Islet of Langerhans (tissue), 1 donor: ENCODE data around the gene TTC28.
"Not testable (repeated sequence)": the region's sequence is repeated elsewhere in the genome, so short reads cannot be mapped to it uniquely, and the experiment has no call there.

ENCODE experiments used
- FAIRE-seq: peaks from one replicate; lab custom pipeline; 2011; peaks lifted over from hg19 to GRCh38; lab: Jason Lieb, UNC

Gene TTC28

DNA sequence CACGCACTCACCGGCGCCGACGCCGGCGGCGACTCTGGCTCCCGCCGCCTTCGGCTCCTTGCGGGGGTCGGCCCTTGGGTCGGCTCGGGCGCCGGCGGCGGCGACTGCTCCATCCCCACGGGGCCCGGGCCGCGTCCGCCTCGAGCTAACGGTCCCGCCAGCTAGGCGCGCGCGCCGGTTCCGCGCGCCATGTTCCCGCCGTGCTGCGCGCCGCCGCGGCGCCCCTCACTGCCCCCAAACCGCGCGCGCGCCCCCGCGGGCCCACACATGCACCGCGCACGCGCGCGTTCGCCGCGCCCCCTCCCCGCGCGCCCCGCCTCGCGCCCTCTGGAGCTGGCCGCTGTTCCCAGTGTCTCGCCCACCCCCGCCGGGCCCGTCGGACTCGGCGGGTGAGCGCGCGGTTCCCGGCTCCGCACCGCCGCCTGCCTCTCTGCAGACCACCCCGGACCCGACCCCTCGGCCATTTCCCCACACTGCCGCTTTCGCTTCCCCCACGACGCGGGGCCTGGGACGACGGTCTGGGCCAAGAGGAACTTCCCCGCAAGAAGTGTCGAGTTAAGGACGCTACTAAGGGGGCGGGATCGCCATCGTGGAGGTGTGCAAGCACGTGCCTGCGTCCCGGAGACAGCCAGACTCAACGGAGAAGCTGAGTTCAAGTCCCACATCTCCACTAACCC lies at the start of gene TTC28:
Gene TTC28 (minus strand): TSS at position 230 of the 677 bp plus-strand sequence. CDS start 117 bp downstream, at position 113.
- FAIRE-seq = not testable (repeated sequence)

DNA sequence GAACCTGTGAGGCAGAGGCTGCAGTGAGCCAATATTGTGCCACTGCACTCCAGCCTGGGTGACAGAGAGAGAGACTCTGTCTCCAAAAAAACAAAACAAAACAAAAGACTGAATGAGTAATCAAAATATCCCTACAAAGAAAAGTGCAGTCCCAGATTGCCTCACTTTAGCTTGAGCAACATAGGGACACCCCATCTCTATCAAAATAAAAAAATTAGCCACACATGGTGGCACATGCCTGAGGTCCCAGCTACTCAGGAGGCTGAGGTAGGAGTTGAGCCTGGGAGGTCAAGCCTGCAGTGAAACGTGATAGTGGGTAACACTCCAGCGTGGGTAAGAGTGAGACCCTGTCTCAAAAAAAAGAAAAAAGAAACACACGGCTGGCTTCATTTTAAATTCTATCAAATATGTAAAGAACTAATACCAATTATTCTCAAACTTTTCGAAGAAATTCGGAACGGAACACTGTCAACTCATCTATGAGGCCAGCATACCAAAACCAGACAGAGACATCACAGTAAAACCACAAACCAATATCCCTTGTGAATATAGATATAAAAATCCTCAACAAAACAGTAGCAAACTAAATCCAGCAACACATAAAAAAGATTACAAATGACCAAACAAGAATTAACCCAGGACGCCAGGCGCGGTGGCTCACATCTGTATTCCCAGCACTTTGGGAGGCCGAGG lies 49.1 kb upstream of the TTC28 start:
- no peak for FAIRE-seq

DNA sequence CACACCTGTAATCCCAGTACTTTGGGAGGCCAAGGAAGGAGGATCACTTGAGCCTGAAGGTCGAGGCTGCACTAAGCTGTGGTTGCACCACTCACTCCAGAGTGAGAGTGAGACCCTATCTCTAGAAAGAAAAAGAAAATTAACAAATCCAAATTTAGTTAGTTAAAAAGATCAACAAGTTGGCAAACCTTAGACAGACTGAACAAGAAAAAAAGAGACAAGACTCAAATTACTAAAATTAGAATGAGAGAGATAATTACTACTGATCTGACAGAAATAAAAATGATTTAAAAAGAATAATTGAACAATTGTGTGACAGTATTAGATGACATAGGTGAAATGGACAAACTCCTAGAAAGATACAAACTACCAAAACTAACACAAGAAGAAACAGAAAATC lies 48.4 kb upstream of the TTC28 start:
- FAIRE-seq = no peak

DNA sequence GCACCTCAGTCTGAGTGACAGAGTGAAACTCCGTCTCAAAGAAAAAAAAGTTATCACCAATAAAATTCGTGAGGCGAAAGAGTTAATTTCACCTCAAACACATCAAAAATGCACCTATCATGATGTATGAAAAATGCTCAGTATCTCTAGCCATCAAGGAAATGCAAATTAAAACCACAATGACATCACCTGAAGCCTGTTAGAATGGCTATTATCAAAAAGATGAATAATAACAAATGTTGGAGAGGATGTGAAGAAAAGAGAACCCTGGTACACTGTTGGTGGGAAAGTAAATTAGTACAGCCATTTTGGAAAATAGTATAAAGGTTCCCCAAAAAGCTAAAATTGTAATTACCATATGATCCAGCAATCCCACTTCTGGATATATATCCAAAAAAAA lies 38.4 kb upstream of the TTC28 start:
- no peak for FAIRE-seq

DNA sequence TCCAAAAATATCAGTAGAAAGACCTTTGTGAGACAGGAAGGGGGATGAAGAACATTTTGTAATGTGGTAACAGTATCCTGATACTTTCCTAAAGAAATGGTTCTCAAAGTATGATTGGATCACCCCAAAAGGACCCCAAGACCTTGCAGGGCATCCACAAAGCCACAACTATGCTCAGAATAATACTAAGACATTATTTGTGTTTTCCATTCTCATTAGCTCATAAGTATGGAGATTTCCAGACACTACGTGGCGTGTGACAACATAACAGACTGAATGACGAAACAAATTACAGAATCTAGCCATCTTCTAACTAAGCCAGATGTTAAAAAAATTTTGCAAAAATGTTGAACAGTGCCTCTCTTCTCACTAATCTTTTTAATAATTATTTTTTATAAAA lies 37.0 kb upstream of the TTC28 start:
- FAIRE-seq = no peak

DNA sequence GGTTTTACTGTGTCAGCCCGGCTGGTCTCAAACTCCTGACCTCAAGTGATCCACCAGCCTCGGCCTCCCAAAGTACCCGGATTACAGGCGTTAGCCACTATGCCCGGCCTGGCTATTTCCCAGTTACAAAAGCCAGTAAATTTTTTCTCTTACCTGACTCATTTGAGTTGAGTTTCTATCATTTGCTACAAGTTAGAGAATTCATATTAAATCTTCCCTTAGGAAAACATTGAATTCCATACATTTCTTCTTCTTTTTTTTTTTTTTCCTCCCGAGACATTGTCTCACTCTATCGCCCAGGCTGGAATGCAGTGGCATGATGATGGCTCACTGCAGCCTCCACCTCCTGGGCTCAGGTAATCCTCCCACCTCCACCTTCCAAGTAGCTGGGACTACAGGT lies 36.0 kb upstream of the TTC28 start:
- FAIRE-seq = no peak

DNA sequence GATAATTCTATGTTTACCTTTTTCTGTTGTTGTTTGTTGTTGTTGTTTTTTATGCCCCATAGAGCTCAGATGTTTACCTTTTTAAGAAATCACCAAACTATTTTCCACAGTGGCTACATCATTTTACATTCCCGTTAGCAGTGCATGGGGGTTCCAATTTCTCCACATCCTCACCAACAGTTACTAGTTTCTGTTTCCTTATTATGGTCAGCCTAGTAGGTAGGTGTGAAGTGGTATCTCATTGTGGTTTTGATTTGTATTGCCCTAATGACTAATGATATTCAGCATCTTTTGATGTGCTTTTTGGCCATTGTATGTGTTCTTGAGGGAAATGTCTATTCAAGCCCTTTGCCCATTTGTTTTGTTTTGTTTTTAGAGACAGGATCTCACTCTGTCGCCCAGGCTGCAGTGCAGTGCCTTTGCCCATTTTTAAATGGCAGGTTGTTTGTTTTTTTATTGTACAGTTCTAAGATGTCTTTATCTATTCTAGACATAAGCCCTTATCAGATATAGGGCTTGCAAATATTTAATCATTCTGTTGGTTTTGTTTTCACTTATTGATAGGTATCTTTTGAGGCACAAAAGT lies 34.5 kb upstream of the TTC28 start:
- FAIRE-seq = no peak

DNA sequence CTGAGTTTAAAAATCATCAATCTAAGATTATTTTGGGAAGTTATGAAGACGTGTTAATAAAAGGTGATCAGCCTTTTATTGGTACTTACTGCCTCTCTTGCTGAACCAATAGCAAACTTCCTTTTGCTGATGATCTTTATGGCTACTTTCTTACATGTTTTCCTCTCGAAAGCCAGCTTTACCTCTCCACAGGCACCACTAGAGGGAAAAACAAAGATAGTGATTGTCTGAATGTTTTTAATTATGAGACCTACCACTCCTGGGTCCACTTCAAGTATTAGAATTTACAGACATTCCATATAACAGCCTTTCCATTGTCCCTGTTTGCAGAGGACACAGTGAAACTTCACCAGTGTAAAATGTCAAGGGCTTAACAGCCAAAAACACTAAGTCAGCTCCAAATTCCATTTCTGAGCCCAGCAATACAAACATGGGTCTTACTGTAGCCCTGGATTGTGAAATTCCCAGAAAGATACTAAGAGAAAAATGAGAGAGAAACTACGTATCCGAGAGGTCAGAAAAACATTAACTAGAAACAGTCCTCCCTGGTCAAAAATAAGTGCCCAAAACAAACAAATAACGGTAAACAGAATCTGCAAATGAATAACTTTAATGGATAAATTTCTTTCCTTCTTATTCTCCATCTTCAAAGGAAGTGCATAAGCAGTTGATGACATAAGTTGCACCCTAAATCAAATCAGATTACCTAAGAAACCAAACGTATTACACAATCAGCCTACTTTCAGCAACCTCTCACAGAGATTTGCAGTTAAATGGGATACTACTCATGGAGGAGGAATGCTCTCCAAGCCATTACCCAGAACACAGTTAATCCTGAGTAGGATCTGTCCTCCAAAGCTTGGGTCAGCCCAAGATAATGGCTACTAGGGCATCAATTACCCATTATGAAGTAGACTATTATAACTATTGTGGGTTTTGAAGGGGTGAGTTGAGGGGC lies 32.5 kb upstream of the TTC28 start:
- FAIRE-seq = no peak

DNA sequence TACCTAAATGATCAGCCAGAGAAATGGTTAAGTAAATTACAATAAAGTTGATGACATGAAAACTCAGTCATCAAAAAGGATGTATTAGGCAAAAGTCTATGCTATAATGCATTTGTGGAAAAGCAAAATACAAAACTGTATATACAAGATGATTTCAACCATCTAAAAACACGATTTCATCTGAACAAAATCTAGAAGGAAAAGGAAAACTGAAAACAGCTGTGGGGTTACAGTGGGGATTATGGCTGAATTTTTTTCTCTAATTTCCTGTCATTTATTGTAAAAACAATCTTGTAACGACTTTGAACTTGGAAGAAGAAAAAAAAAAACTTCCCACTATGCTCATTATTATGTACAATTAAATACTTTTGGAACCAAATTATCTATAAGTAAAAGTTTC lies 31.7 kb upstream of the TTC28 start:
- no peak for FAIRE-seq

DNA sequence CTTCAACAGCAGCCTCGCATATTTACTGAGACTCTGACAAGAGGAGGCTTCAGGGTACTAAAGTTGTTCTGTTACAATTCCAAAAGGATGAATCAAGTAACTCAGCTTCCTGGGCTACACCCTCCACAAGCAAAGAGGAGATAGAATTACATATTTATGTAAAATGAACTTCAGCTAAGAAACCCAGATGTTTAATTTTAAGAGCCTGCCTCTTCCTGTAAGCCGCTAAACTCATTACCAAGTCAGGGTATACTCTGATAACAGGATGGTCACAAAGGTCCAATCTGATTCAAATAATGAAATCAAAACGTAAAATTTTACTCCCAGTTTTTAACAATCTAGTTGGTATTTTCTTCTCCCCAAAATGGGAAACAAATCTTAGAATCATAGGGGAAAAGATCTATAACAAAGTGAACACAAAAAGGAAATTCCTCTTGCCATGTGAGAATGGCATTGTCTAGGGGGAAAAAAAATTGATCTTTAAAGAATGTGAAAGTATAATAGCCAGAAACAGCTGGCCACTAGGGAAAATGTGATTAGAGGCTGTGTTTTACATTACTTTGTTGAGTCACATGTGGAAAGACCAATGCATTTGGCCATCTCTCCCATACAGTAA lies 31.0 kb upstream of the TTC28 start:
- FAIRE-seq = no peak

DNA sequence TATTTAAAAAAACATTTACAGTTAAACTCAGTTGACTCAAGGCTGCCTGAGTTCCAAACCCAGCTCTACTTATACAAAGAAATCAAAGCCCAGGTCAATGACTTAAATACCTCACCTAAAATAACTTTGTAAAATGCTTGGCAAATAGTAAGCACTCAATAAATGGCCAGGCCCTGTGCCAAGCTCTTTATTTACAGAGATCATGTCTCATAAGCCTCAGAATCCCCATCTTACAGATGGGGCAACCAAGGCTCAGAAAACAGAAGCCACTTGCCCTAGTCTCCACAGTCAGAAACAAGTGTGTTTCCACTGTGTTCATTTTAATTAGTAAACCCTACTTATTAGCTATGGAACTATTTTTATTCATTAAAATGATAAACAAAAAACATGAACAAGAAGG lies 30.5 kb upstream of the TTC28 start:
- no peak for FAIRE-seq

DNA sequence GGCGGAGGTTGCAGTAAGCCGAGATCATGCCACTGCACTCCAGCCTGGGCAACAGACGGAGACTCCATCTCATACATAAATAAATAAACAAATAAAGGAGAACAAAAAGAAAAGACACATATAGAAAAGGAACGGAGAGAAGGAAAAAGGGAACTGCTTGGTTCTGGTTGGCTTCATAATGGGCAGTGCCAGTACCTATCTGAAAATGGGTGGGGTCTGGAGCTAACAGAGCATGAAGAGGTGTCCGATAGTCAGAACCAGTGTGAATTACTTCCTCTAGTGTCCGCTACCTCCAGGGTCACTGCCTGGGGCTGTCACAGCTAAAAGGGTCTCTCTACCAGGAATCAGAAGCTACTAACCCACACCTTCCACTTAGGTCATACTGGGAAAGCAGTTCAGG lies 27.2 kb upstream of the TTC28 start:
- no peak for FAIRE-seq

DNA sequence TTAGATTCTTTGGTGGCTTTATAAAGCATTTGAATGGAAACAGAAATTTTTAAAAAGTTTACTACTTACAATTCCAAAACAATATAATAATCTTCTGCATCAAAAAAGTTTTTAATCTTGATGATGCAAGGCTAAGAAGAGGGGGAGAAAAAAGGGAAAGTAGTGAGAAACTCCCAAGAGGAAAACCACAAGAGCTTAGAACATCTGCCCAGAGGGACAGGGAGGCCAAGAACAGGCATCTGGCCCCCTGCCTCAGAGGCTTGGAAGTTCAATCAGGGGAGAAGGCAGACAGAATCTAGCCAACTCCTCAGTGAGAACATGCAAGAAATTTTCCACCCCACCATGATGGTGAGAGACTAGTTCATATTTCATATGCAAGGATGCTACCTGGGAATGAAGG lies 23.8 kb upstream of the TTC28 start:
- FAIRE-seq = no peak

DNA sequence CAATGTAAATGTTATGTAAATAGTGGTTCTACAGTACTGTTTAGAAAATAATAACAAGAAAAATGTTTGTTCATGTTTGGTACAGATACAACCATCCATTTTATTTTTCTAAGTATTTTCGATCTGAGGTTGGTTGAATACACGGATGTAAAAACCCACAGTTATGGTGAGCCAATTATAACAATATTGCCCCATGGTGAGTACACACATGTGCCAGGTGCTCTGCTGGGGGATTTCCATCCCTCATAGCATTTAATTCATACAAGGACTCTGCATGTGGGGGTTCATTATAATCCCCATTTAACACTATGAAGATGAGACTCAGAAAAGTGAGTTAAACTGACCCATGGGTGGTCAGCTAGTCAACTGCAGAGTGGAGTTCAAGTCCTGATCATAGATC lies 23.3 kb upstream of the TTC28 start:
- FAIRE-seq = no peak

DNA sequence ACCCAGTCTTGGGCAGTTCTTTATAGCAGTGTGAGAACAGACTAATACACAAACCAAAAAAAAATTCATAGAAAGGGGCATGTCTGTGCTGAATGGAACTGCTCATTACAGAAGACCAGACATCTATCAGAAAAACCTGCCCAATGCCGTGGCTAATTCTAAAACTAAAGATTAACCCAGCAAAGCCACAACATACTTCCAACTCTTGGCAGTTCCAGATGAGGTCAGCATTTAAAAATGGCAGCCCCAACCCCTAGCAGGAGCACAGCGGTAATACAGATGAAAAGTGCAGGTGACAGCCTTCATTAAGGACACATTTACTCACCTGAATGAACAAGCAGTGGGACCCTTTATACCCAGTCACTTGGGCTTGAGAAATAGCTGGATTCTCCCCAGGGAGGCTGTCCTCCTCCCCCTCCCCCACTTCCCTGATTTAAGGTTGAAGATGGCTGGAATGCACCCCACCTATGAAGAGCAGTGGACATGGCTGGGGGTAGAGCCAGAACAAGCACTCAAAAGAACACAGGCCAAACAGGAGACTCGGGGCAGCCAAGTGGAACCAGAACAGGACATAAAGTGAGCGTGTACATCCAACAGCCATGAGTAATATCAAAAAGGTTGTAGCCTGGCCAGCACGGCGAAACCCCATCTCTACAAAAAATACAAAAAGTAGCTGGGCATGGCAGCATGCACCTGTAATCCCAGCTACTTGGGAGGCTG lies 13.6 kb upstream of the TTC28 start:
- FAIRE-seq = not testable (repeated sequence)

DNA sequence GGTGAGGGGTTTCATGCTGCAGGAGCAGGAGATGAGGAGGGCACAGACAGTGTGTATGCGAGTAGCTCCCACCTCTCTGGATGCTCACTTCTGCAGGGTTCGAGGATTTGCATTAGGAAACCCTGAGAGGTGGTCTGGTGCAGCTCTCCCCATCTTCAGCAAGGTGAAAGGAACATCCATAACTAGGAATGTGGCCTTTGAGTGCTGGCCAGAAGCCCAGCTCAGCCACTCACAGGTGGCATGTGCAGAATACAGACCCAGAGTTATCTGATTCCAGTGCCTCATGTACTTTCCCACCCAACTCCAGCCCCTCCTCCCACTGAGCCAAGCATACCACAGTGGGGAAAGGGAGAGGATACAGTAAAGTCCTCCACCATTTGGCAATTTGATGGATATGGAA lies 10.2 kb upstream of the TTC28 start:
- not testable (repeated sequence) for FAIRE-seq

DNA sequence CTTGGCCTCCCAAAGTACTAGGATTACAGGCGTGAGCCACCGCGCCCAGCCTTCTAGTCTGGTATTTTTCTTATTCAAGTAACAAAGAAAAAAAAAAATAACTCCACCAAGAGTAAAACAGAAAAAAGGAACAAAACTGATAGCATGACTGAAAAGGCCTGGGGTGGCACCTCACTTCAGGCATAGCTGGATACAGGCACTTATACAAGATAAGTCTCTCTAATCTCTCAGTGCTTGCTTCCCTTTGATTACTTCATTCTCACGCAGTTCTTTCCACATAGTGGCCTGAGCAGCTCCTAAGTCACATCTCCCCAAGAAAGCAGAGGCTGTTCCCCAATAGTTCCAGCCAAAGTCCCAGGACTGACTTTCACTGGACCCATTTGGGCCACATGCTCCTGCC lies 3.3 kb upstream of the TTC28 start:
- FAIRE-seq = not testable (repeated sequence)

DNA sequence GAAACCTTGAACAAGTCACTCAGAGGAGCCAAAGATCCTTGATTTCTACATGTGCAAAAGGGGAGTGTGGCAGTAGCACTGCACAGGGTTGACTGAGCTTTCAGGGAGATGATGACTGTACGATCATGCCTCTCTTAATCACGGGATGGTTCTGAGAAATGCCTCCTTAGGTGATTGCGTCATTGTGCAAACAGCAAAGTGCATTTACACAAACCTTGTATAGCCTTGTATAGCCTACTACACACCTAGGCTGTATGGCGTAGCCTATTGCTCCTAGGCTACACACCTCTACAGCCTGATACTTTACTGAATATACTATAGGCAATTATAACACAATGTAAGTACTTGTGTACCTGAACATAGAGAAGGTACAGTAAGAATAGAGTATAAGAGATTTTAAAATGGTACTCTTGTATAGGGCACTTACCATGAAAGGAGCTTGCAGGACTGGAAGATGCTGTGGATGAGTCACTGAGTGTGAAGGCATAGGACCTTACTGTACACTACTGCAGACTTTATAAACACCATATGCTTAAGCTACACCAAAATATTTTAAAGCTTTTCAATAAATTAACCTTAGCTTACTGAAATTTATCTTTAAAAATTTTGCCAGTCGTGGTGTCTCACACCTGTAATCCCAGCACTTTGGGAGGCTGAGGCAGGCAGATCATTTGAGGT lies 1.3 kb upstream of the TTC28 start:
- FAIRE-seq = not testable (repeated sequence)

DNA sequence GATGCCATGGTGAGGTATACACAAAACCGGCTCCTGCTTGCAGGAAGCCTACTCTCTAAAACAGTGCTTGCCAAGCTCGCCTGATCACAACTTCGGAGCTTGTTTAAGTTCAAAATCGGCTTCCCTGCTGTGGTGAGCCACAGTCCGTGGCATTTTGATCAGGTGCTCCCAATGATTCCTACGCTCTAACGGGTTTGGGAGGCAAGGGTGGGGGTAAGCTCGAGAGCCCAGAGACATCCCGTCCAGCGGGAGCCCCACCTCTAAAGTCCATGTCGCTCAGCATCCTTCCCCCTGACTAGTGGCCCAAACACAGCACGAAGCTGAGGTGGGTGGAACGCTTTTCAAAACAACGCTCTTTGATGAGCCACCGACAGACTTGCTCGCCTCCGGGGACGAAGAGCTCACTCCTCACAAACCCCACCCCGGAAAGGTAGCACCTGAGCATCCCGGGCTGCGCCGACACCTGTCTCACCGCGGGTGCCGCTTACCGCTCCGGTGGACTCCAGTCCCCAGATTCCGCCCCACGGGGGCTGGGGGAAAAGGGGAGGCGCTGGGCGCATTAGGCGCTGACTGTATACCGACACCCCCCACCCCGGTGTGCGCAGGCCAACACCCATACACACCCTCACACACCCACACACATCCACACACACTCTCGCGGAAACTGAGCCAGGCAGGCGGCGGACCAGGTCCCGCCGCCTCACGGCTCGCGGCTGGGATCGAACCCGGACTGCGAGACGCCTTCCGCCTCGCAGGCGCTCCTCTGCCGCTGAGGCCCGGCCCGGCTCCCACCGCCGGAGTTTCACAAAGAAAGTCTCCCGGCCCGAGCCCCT lies 646 bp downstream of the TTC28 start:
- not testable (repeated sequence) for FAIRE-seq

DNA sequence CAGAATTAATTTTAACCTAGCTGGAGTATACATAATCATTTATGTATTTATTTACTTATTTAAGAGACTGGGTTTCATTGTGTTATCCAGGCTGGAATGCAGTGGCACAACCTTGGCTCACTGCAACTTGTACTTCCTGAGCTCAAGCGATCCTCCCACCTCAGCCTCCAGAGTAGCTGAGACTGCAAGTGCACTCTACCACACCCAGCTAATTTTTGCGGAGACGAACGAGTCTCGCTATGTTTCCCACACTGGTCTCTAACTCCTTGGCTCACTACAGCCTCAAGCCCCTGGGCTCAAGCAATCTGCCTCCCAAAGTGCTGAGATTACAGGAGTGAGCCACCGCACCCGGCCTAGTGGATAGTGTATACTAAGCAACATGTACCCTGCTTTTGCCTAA lies 1.5 kb downstream of the TTC28 start:
- not testable (repeated sequence) for FAIRE-seq
